GM12878 (cell line): Measurements from ENCODE around the gene PCDHA12. TPM values are rescaled to one million over a fixed set of nuclear protein-coding genes. Genes with fewer than 3 reads are reported as not detected.
A peak's percentile ranks its signal among the peaks of the same experiment; 100 is the strongest.

Experiments
- ATAC-seq: fragments of 200-7000 bp; cut with Tn5 transposase; 3 replicates; pipeline ENCODE4 v1.9.1; 2020; ENCODE audit warnings: mild to moderate bottlenecking, moderate library complexity
- Bru-seq: library from RNA; stranded (reverse); fragments of 400-500 nt; gene quantifications from one replicate; lab custom pipeline; 2021; lab: Mats Ljungman, UMichigan
- BruChase-seq, 2 experiments: library from RNA; stranded (reverse); fragments of 400-500 nt; gene quantifications; one replicate each; lab custom pipeline; 2021; lab: Mats Ljungman, UMichigan
- BruUV-seq: library from RNA; stranded (reverse); fragments of 400-500 nt; replicated peaks from 2 replicates; lab custom pipeline; 2021; lab: Mats Ljungman, UMichigan
- CTCF ChIA-PET: fragments of 300-600 bp; sonication (Branson Sonifier 250); formaldehyde crosslinking; extraction: SDS; loops from one replicate; lab custom pipeline; 2021; ENCODE audit warnings: inconsistent platforms; lab: Yijun Ruan, JAX
- POLR2A ChIA-PET: fragments of 350-600 bp; formaldehyde crosslinking; extraction: SDS; loops from one replicate; lab custom pipeline; 2021; ENCODE audit warnings: inconsistent platforms; lab: Charles Lee
- RAD21 ChIA-PET: fragments of 300-600 bp; sonication (Branson Sonifier 250); formaldehyde crosslinking; loops from one replicate; lab custom pipeline; 2023; ENCODE audit warnings: antibody characterized with exemption; ENCODE audit not compliant: unreplicated experiment; lab: Charles Lee
- SMC1A ChIA-PET: fragments of 300-600 bp; sonication (Branson Sonifier 250); formaldehyde crosslinking; loops from one replicate; lab custom pipeline; 2023; ENCODE audit not compliant: unreplicated experiment, uncharacterized antibody; lab: Charles Lee
- DNase-seq: peaks from one replicate; pipeline ENCODE4 v3.0.0-alpha.2; 2011; ENCODE audit warnings: low read depth, low spot score
- FAIRE-seq: peaks from 3 replicates; lab custom pipeline; 2011; peaks lifted over from hg19 to GRCh38; lab: Jason Lieb, UNC
- H2AFZ ChIP-seq: 2 replicates; pipeline ENCODE4 v1.6.0; 2011; ENCODE audit warnings: low read depth, low read length, control low read depth; ENCODE audit not compliant: control insufficient read depth
- H3K27ac ChIP-seq: 2 replicates; pipeline ENCODE4 v1.5.1; 2011; ENCODE audit warnings: control low read depth; ENCODE audit not compliant: control insufficient read depth, insufficient read depth
- H3K27me3 ChIP-seq, 2 experiments: replicated peaks in 1 of 2; 2 replicates each; pipeline versions ENCODE4 v1.6.0 to v1.6.1; 2011; ENCODE audit warnings: low read length in 1 of 2; ENCODE audit not compliant: control insufficient read depth in 2 of 2, insufficient read depth in 2 of 2
- H3K36me3 ChIP-seq, 2 experiments: 2 replicates each; pipeline ENCODE4 v1.5.1; 2011; ENCODE audit warnings: low read length in 1 of 2; ENCODE audit not compliant: control insufficient read depth in 2 of 2, insufficient read depth in 2 of 2
- H3K4me1 ChIP-seq: 2 replicates; pipeline ENCODE4 v1.6.1; 2011; ENCODE audit warnings: mild to moderate bottlenecking, low read length, moderate library complexity, mixed read lengths; ENCODE audit not compliant: control insufficient read depth, insufficient read depth
- H3K4me2 ChIP-seq: 2 replicates; pipeline ENCODE4 v1.6.0; 2011; ENCODE audit warnings: control low read depth; ENCODE audit not compliant: control insufficient read depth, insufficient read depth
- H3K4me3 ChIP-seq: fragments of 200-600 bp; sonication (generic); 2 replicates; pipeline ENCODE4 v1.5.1; 2016
- H3K79me2 ChIP-seq: 2 replicates; pipeline ENCODE4 v1.6.0; 2011; ENCODE audit warnings: low read length; ENCODE audit not compliant: control insufficient read depth, insufficient read depth
- H3K9ac ChIP-seq: 2 replicates; pipeline ENCODE4 v1.8.0; 2011; ENCODE audit warnings: low read length, control low read depth, mixed read lengths; ENCODE audit not compliant: control insufficient read depth, insufficient read depth
- H3K9me3 ChIP-seq: replicated peaks from 3 replicates; pipeline ENCODE4 v1.5.1; 2011; ENCODE audit warnings: mild to moderate bottlenecking, low read length; ENCODE audit not compliant: control insufficient read depth, insufficient read depth
- H4K20me1 ChIP-seq: 2 replicates; pipeline ENCODE4 v1.6.0; 2011; ENCODE audit not compliant: control insufficient read depth, insufficient read depth
- ATF3 ChIP-seq: IDR thresholded peaks from 2 replicates; pipeline ENCODE4 v1.6.1; 2011; ENCODE audit warnings: low read depth, mild to moderate bottlenecking, low read length, moderate library complexity, borderline replicate concordance; ENCODE audit errors: extremely low read depth
- BACH1 ChIP-seq: fragments of 450-650 bp; IDR thresholded peaks from 2 replicates; pipeline ENCODE4 v1.6.1; 2017; ENCODE audit warnings: mild to moderate bottlenecking, borderline replicate concordance
- BMI1 ChIP-seq: fragments of 450-650 bp; IDR thresholded peaks from 2 replicates; pipeline ENCODE4 v1.6.1; 2016; ENCODE audit warnings: mild to moderate bottlenecking, moderate library complexity, borderline replicate concordance
- ETV6 ChIP-seq, 2 experiments: fragments of 450-650 bp in 1 of 2; IDR thresholded peaks in 1 of 2; conservative IDR thresholded peaks in 1 of 2; 2 replicates each; pipeline ENCODE4 v1.6.1; 2014; ENCODE audit warnings: antibody characterized with exemption in 1 of 2, borderline replicate concordance in 1 of 2, low read depth in 1 of 2, mild to moderate bottlenecking in 1 of 2, moderate library complexity in 1 of 2
- GATAD2B ChIP-seq: fragments of 450-650 bp; conservative IDR thresholded peaks from 2 replicates; pipeline ENCODE4 v1.6.1; 2017; ENCODE audit warnings: low read depth, mild to moderate bottlenecking, moderate library complexity
- IKZF1 ChIP-seq: fragments of 450-650 bp; conservative IDR thresholded peaks from 2 replicates; pipeline ENCODE4 v1.6.1; 2017; ENCODE audit warnings: antibody characterized with exemption, mild to moderate bottlenecking
- IRF4 ChIP-seq: IDR thresholded peaks from 2 replicates; pipeline ENCODE4 v1.6.1; 2011; ENCODE audit warnings: low read depth, low read length
- KDM1A ChIP-seq: fragments of 200-600 bp; sonication (generic); IDR thresholded peaks from 2 replicates; pipeline ENCODE4 v1.6.1; 2016; ENCODE audit warnings: borderline replicate concordance
- MYB ChIP-seq: fragments of 150-350 bp; IDR thresholded peaks from 2 replicates; pipeline ENCODE4 v1.6.1; 2014; ENCODE audit warnings: mild to moderate bottlenecking, low read depth, low read length, borderline replicate concordance
- NR2F1 ChIP-seq: fragments of 450-650 bp; conservative IDR thresholded peaks from 2 replicates; pipeline ENCODE4 v1.6.1; 2017; ENCODE audit warnings: mild to moderate bottlenecking
- NRF1 ChIP-seq: conservative IDR thresholded peaks from 2 replicates; pipeline ENCODE4 v1.6.1; 2011; ENCODE audit warnings: mild to moderate bottlenecking, low read depth, low read length, improper control_type of control experiment
- PKNOX1 ChIP-seq: fragments of 450-650 bp; IDR thresholded peaks from 2 replicates; pipeline ENCODE4 v1.6.1; 2016; ENCODE audit warnings: mild to moderate bottlenecking
- RBBP5 ChIP-seq: fragments of 200-600 bp; sonication (generic); conservative IDR thresholded peaks from 2 replicates; pipeline ENCODE4 v1.6.1; 2016
- SIX5 ChIP-seq: IDR thresholded peaks from 2 replicates; pipeline ENCODE4 v1.6.1; 2011; ENCODE audit warnings: mild to moderate bottlenecking, low read depth, low read length, moderate library complexity; ENCODE audit not compliant: severe bottlenecking
- SP1 ChIP-seq: IDR thresholded peaks from one replicate; pipeline ENCODE4 v1.6.1; 2011; ENCODE audit warnings: low read depth, low read length
- SREBF2 ChIP-seq: IDR thresholded peaks from 2 replicates; pipeline ENCODE4 v1.6.1; 2012; ENCODE audit warnings: mild to moderate bottlenecking, low read length
- TAF1 ChIP-seq: IDR thresholded peaks from 2 replicates; pipeline ENCODE4 v1.6.1; 2011; ENCODE audit warnings: mild to moderate bottlenecking, low read depth, low read length, borderline replicate concordance
- TBL1XR1 ChIP-seq: IDR thresholded peaks from 2 replicates; pipeline ENCODE4 v1.6.1; 2012; ENCODE audit warnings: low read depth, low read length, improper control_type of control experiment
- YBX1 ChIP-seq: fragments of 450-650 bp; IDR thresholded peaks from 2 replicates; pipeline ENCODE4 v1.6.1; 2016; ENCODE audit warnings: antibody characterized with exemption
- WGBS: methylation state at CpG from one replicate; pipeline ENCODE4 v1.1.6; 2016; ENCODE audit warnings: low lambda C conversion rate; ENCODE audit not compliant: insufficient replicate concordance, insufficient coverage; ENCODE audit errors: missing lambda C conversion rate; 5-methylcytosine and 5-hydroxymethylcytosine counted together
- in situ Hi-C: fragments of 300-500 bp; cut with MboI; formaldehyde crosslinking; loops from 9 replicates; pipeline ENCODE4 v1.14.3; 2018; ENCODE audit warnings: mixed read lengths
- intact Hi-C: fragments of 100-400 bp; cut with micrococcal nuclease; formaldehyde crosslinking; loops from one replicate; pipeline ENCODE4 v1.14.2; 2022; ENCODE audit not compliant: unreplicated experiment
- long read RNA-seq, 2 experiments: library from polyadenylated mRNA; unstranded; transcript quantifications; one replicate each; pipeline ENCODE4 v2.0.0, GENCODE V29; 2019 to 2020
- polyA minus RNA-seq, 3 experiments: library from RNA; depleted of rRNA, polyadenylated mRNA; stranded (reverse); fragments of >200 nt; gene quantifications; 2 replicates each; pipeline ENCODE4 v1.2.3, GENCODE V29; 2011
- polyA plus RNA-seq, 11 experiments: library from polyadenylated mRNA; depleted of rRNA in 4 of 11; unstranded in 6 of 11; stranded (reverse) in 5 of 11; fragments of >200 nt; fragmentation: Nextera tagmentation in 4 of 11; fragmentation: Illumina TruSeq in 1 of 11; extraction: Ambion mirVana in 4 of 11; extraction: Trizol in 1 of 11; gene quantifications; 1 replicate in 1 of 11; 2 replicates in 10 of 11; pipeline versions ENCODE4 v1.2.1 to v1.2.3, GENCODE V29; 2011 to 2016; ENCODE audit warnings: inconsistent platforms in 2 of 11, missing spikeins in 2 of 11, low read depth in 1 of 11
- total RNA-seq, 4 experiments: library from RNA; depleted of rRNA in 3 of 4; stranded (reverse); fragments of >200 nt in 3 of 4; fragmentation: Illumina TruSeq in 1 of 4; extraction: Trizol in 1 of 4; gene quantifications; 2 replicates each; pipeline versions ENCODE4 v1.2.1 to v1.2.3, GENCODE V29; 2013 to 2021

Gene PCDHA12
- total RNA-seq (2013; cell fraction: nucleolus; rRNA removed): not detected in 2 replicates
- not detected in 2 replicates for total RNA-seq (2014; rRNA removed)
- not detected in 2 replicates for total RNA-seq (2014; rRNA removed; fragmentation: Illumina TruSeq; extraction: Trizol)
- not detected in 2 replicates for total RNA-seq (2021)
- polyA plus RNA-seq (2011; ENCODE audit: low read depth): 0.09 TPM
- not detected in 2 replicates for polyA plus RNA-seq (2011; rRNA removed)
- polyA plus RNA-seq (2011; cell fraction: cytosol; rRNA removed): not detected in 2 replicates
- polyA plus RNA-seq (2011; cell fraction: nucleus; rRNA removed): not detected in 2 replicates
- 0.06 and 0.09 TPM in 2 replicates for polyA plus RNA-seq (2012)
- polyA plus RNA-seq (2014; fragmentation: Illumina TruSeq; extraction: Trizol): not detected in 2 replicates
- not detected for polyA plus RNA-seq (2014; fragmentation: Nextera tagmentation; extraction: Ambion mirVana)
- 0.03 TPM in 1 of 2 replicates, not detected in the other for polyA plus RNA-seq (2014; rRNA removed)
- not detected for polyA plus RNA-seq (2016; fragmentation: Nextera tagmentation; extraction: Ambion mirVana)
- not detected in 2 replicates for polyA minus RNA-seq (2011; rRNA and poly(A)+ RNA removed)
- not detected in 2 replicates for polyA minus RNA-seq (2011; cell fraction: cytosol; rRNA and poly(A)+ RNA removed)
- not detected in 2 replicates for polyA minus RNA-seq (2011; cell fraction: nucleus; rRNA and poly(A)+ RNA removed)
- not detected for Bru-seq, nascent RNA
- not detected for BruChase-seq, experiment 1, labeled RNA remaining after a 6-hour chase
- BruChase-seq, experiment 2, labeled RNA remaining after a 2-hour chase: percentile 17 among the genes with signal in this experiment
- long read RNA-seq, experiment 1: 0 reads
- long read RNA-seq, experiment 2: 0 reads

GRCh38 chr5:140875085-140876065 is at the start of gene PCDHA12:
Gene PCDHA12, plus strand, starts transcription at chr5:140875308. Its CDS starts 165 bp downstream, at chr5:140875473.
- H3K4me1 ChIP-seq: no peaks in the 10 kb centered on the region
- CTCF ChIA-PET: no interaction called here
- no peak for FAIRE-seq
- H3K4me3 ChIP-seq: no peak within 1 kb of the TSS
- DNase-seq: no peak
- ATAC-seq: no peak
- no peak within 1 kb of the TSS for H3K27ac ChIP-seq
- RAD21 ChIA-PET: no interaction called here
- no peaks in the 10 kb centered on the region for H4K20me1 ChIP-seq
- no peak within 1 kb of the TSS for H3K4me2 ChIP-seq
- no peak within 1 kb of the TSS for H2AFZ ChIP-seq
- POLR2A ChIA-PET: no interaction called here
- SMC1A ChIA-PET: no interaction called here
- no TSS peak for BruUV-seq
- H3K79me2 ChIP-seq: no peaks in the 10 kb centered on the region
- intact Hi-C loops: no loop called here
- WGBS: 58% methylated on average over 45 of the region's 47 CpGs
- no peaks in the 10 kb centered on the region for H3K27me3 ChIP-seq
- H3K9ac ChIP-seq: no peak within 1 kb of the TSS
- no peaks in the 10 kb centered on the region; the same call in 2 of the 3 replicates for H3K9me3 ChIP-seq
- in situ Hi-C loops: no loop called here
- no peaks in the 10 kb centered on the region for H3K36me3 ChIP-seq
- TF ChIP-seq TAF1: no peak
- no peak for TF ChIP-seq NR2F1
- no peak for TF ChIP-seq TBL1XR1
- TF ChIP-seq ATF3: no peak
- no peak for TF ChIP-seq SP1
- TF ChIP-seq ETV6 (conservative IDR thresholded peaks at IDR 0.05 in 1 of 2, IDR thresholded peaks at IDR 0.05 in 1 of 2; ENCODE audit: borderline replicate concordance in 1 of 2, low read depth in 1 of 2): no peak
- TF ChIP-seq YBX1: no peak
- TF ChIP-seq IKZF1: no peak
- TF ChIP-seq KDM1A: no peak
- TF ChIP-seq MYB: no peak
- TF ChIP-seq SREBF2: no peak
- TF ChIP-seq BACH1: no peak
- no peak for TF ChIP-seq GATAD2B
- TF ChIP-seq BMI1: no peak
- no peak for TF ChIP-seq IRF4
- no peak for TF ChIP-seq RBBP5
- TF ChIP-seq SIX5: no peak
- TF ChIP-seq PKNOX1: no peak
- no peak for TF ChIP-seq NRF1
